CD8-positive, alpha-beta memory T cell (primary cell): ENCODE measurements around the gene ABCB6. TPM values are rescaled to one million over a fixed set of nuclear protein-coding genes. Genes with fewer than 3 reads are reported as not detected.

Experiments
- CTCF ChIA-PET: fragments of 350-600 bp; sonication (Branson Sonifier 250); formaldehyde crosslinking; loops from one replicate; lab custom pipeline; 2021; ENCODE audit warnings: antibody characterized with exemption; lab: Charles Lee
- POLR2A ChIA-PET: fragments of 350-600 bp; sonication (Branson Sonifier 250); formaldehyde crosslinking; loops from one replicate; lab custom pipeline; 2021; ENCODE audit warnings: antibody characterized with exemption; lab: Charles Lee
- DNase-seq, 5 donors: peaks; one replicate each; pipeline versions ENCODE4 v3.0.0 to v3.0.0-alpha.2; 2020 to 2022; ENCODE audit warnings: mixed read lengths in 1 of 5
- H3K27ac ChIP-seq: one replicate; pipeline ENCODE4 v1.7.0; 2013; ENCODE audit warnings: low read depth, mild to moderate bottlenecking, low read length, moderate library complexity
- H3K27me3 ChIP-seq: 2 replicates; pipeline ENCODE4 v1.7.0; 2013; ENCODE audit warnings: low read length, mild to moderate bottlenecking; ENCODE audit not compliant: insufficient read depth, poor library complexity, severe bottlenecking
- H3K36me3 ChIP-seq: 2 replicates; pipeline ENCODE4 v1.7.0; 2013; ENCODE audit warnings: mild to moderate bottlenecking, low read length, moderate library complexity; ENCODE audit not compliant: insufficient read depth
- H3K4me1 ChIP-seq: 2 replicates; pipeline ENCODE4 v1.7.0; 2013; ENCODE audit warnings: mild to moderate bottlenecking, low read length, moderate library complexity; ENCODE audit not compliant: insufficient read depth
- H3K4me3 ChIP-seq: 2 replicates; pipeline ENCODE4 v1.7.0; 2013; ENCODE audit warnings: mild to moderate bottlenecking, low read length
- H3K9me3 ChIP-seq: 2 replicates; pipeline ENCODE4 v1.7.0; 2013; ENCODE audit warnings: mild to moderate bottlenecking, low read length
- H3K27ac Mint-ChIP-seq, 8 donors: one replicate each; pipeline ENCODE4 v1.8.0; 2020 to 2021; ENCODE audit warnings: mixed read lengths in 8 of 8, mild to moderate bottlenecking in 6 of 8, inconsistent platforms in 3 of 8, moderate library complexity in 3 of 8
- H3K27me3 Mint-ChIP-seq, 2 donors: one replicate each; pipeline ENCODE4 v1.8.0; 2020 to 2021; ENCODE audit warnings: mixed read lengths in 2 of 2, mild to moderate bottlenecking in 1 of 2, moderate library complexity in 1 of 2
- H3K36me3 Mint-ChIP-seq, 3 donors: one replicate each; pipeline ENCODE4 v1.8.0; 2020 to 2021; ENCODE audit warnings: mixed read lengths in 3 of 3, inconsistent platforms in 1 of 3, mild to moderate bottlenecking in 1 of 3
- H3K4me1 Mint-ChIP-seq, 3 donors: one replicate each; pipeline ENCODE4 v1.8.0; 2020 to 2021; ENCODE audit warnings: mixed read lengths in 3 of 3, inconsistent platforms in 1 of 3, mild to moderate bottlenecking in 1 of 3
- H3K4me3 Mint-ChIP-seq, 7 donors: one replicate each; pipeline ENCODE4 v1.8.0; 2020 to 2021; ENCODE audit warnings: mixed read lengths in 7 of 7, mild to moderate bottlenecking in 6 of 7, moderate library complexity in 4 of 7, inconsistent platforms in 2 of 7
- H3K9me3 Mint-ChIP-seq, 5 donors: one replicate each; pipeline ENCODE4 v1.8.0; 2020 to 2022; ENCODE audit warnings: mixed read lengths in 5 of 5, mild to moderate bottlenecking in 3 of 5, moderate library complexity in 2 of 5, inconsistent platforms in 1 of 5
- polyA plus RNA-seq: library from polyadenylated mRNA; unstranded; fragments of 300-500 nt; fragmentation: Illumina TruSeq; gene quantifications from one replicate; pipeline ENCODE4 v1.2.3, GENCODE V29; 2021
- total RNA-seq, 2 experiments: library from RNA; stranded (reverse); gene quantifications; one replicate each; pipeline ENCODE4 v1.2.3, GENCODE V29; 2021

Gene ABCB6
- total and polyA plus RNA-seq, 3 experiments from 2014 or later, result 2.1 to 22.8 (median 22.1) TPM

DNA sequence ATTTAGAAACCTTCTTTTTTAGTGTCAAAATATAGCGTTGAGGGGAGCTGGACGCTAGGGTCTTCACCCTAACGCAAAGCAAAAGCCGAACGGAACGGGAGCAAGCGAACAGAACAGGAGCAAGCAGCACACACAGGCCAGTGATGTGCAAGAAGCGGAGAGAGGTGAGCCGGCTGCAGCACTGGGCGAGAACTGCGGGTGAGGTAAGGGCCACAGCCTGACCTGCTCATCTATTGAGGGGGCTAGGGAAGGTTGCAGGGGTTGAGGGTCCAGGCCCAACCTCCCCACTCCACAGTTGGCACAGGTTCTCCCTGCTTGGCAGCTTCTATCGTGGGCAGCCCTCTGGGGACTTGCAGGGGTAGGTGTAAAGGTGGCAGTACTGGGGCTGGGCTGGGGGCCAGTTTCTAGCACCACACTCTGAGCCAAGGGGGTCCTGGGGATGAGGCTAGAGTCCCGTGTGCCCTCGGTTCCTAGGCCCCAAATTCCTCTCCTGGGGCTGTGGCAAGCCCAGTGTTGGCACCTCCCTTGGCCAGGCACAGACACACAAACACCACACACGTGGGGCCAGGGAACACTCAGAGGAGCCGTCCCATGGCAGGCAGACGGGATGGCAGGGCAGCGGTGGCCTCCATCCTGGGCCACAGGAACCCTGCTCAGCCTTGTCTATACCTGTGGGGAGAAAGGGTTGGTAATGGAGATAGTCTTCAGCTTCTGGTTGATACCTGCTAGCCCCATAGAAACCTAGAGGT is 1.2 kb upstream of the ABCB6 start:
- Mint-ChIP-seq H3K4me3 (peak overlapping the region in 3 of 7 donors; percentile 28 to 54 (median 29)), H3K36me3 (peaks cover 7 to 52% (median 12%) of the 10 kb centered on the region in 3 donors), H3K9me3 (no peaks in the 10 kb centered on the region), H3K27ac (peak overlapping the region in 5 of 8 donors; percentile 3 to 88 (median 45)), H3K27me3 (peaks cover 0 to 2% of the 10 kb centered on the region in 2 donors), H3K4me1 (peaks cover 18 to 29% (median 18%) of the 10 kb centered on the region in 3 donors)
- H3K9me3 ChIP-seq, result no peaks in the 10 kb centered on the region
- H3K4me1 ChIP-seq, result peaks cover 18% of the 10 kb centered on the region
- H3K4me3 ChIP-seq, result no peak overlapping the region
- no peak for DNase-seq
- no peaks in the 10 kb centered on the region for H3K27me3 ChIP-seq
- POLR2A ChIA-PET, result interaction anchor here (0.9 to 2.7 kb wide), 4 partner anchors 9 to 75 kb away, joined by 4 to 24 read pairs (median 8); partner anchors contain the start of genes ANKZF1, ATG9A, TUBA4A and TUBA4B
- no peak overlapping the region for H3K27ac ChIP-seq
- CTCF ChIA-PET, result interaction anchor here (0.7 to 2.9 kb wide), 5 partner anchors 9 to 75 kb away, joined by 3 to 14 read pairs (median 5); partner anchors contain the start of genes SLC23A3, TUBA4A and TUBA4B
- H3K36me3 ChIP-seq, result peaks cover 45% of the 10 kb centered on the region

- H3K27me3 ChIP-seq, result no peaks in the 10 kb centered on the region
- peak overlapping the region; percentile 66 to 91 (median 83) for H3K4me3 Mint-ChIP-seq
- peaks cover 18% of the 10 kb centered on the region for H3K4me1 ChIP-seq
- no peaks in the 10 kb centered on the region for H3K9me3 ChIP-seq
- H3K4me1 Mint-ChIP-seq, result peaks cover 18 to 26% (median 18%) of the 10 kb centered on the region in 3 donors
- H3K27ac ChIP-seq, result peak overlapping the region; percentile 68
- peaks cover 0 to 2% of the 10 kb centered on the region in 2 donors for H3K27me3 Mint-ChIP-seq
- peaks cover 28% of the 10 kb centered on the region for H3K36me3 ChIP-seq
- H3K4me3 ChIP-seq, result peak overlapping the region; percentile 72
- H3K9me3 Mint-ChIP-seq, result no peaks in the 10 kb centered on the region
- ChIA-PET POLR2A (interaction anchor here (0.6 to 2.7 kb wide), 11 partner anchors 10 to 61 kb away, joined by 3 to 24 read pairs (median 5); partner anchors contain the start of genes ANKZF1, ATG9A, CNPPD1 and DNAJB2), CTCF (interaction anchor here (0.7 to 9.0 kb wide), 10 partner anchors 11 to 76 kb away, joined by 3 to 68 read pairs (median 5); partner anchors contain the start of genes ANKZF1, ATG9A, GLB1L and NHEJ1)
- peaks cover 4 to 40% (median 10%) of the 10 kb centered on the region in 3 donors for H3K36me3 Mint-ChIP-seq
- peak in 2 of 5 donors; percentile 6 to 7 for DNase-seq
- peak overlapping the region; percentile 36 to 85 (median 78) for H3K27ac Mint-ChIP-seq
These were observed 484 bp downstream of the ABCB6 start for GRCh38 chr2:219218217-219218731.

DNA sequence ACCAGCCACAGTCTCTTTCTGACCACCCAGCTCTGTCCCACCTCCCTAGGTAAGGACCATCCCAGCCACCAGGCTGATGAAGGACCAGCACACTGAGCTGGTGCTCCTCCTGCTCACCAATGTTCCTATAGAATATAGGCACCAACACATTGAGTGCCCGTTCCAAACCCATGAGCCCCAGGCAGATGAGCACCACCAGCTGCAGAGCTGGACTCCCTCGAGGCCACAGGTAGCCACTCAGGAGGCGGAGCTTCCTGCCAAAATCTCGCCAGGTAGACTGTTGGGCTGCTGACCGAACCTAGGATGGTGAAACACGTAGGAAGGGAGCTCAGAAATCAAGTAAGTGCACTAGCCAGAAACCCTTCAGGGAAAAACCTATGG is 2.2 kb downstream of the ABCB6 start:
- no peak for DNase-seq
- H3K4me3 ChIP-seq, result no peak overlapping the region
- POLR2A ChIA-PET, result interaction anchor here (1.3 kb wide), 1 partner anchor 40 kb away, joined by 4 read pairs; the partner anchor contains the start of gene CNPPD1

GRCh38 chr2:219215871-219216534 is 2.8 kb downstream of the ABCB6 start:
- ChIA-PET CTCF (interaction anchor here (0.6 to 9.0 kb wide), 12 partner anchors 33 to 79 kb away, joined by 3 to 68 read pairs (median 4); partner anchors contain the start of genes NHEJ1, SLC23A3 and TUBA4B), POLR2A (interaction anchor here (0.9 to 1.3 kb wide), 2 partner anchors 39 to 79 kb away, joined by 3 to 4 read pairs; partner anchors contain the start of gene CNPPD1)
- peaks cover 0 to 2% of the 10 kb centered on the region in 2 donors for H3K27me3 Mint-ChIP-seq
- H3K27ac Mint-ChIP-seq, result peak overlapping the region in 2 of 8 donors; percentile 70 to 72
- H3K4me1 Mint-ChIP-seq, result peaks cover 22 to 32% (median 24%) of the 10 kb centered on the region in 3 donors
- no peak for DNase-seq
- Histone ChIP-seq H3K4me3 (no peak overlapping the region), H3K9me3 (no peaks in the 10 kb centered on the region), H3K4me1 (peaks cover 22% of the 10 kb centered on the region), H3K27ac (no peak overlapping the region), H3K36me3 (peaks cover 8% of the 10 kb centered on the region), H3K27me3 (no peaks in the 10 kb centered on the region)
- H3K4me3 Mint-ChIP-seq, result peak overlapping the region in 1 of 7 donors; percentile 51
- peaks cover 0 to 19% (median 5%) of the 10 kb centered on the region in 3 donors for H3K36me3 Mint-ChIP-seq
- H3K9me3 Mint-ChIP-seq, result no peaks in the 10 kb centered on the region

More for the DNA sequence above, 2.2 kb downstream of the ABCB6 start:
- Histone ChIP-seq H3K36me3 (peaks cover 13% of the 10 kb centered on the region), H3K27me3 (no peaks in the 10 kb centered on the region), H3K4me1 (peaks cover 18% of the 10 kb centered on the region), H3K9me3 (no peaks in the 10 kb centered on the region), H3K27ac (no peak overlapping the region)
- Mint-ChIP-seq H3K36me3 (peaks cover 2 to 24% (median 9%) of the 10 kb centered on the region in 3 donors), H3K9me3 (no peaks in the 10 kb centered on the region), H3K4me3 (peak overlapping the region in 5 of 7 donors; percentile 22 to 54 (median 51)), H3K4me1 (peaks cover 17 to 27% (median 19%) of the 10 kb centered on the region in 3 donors), H3K27me3 (peaks cover 0 to 2% of the 10 kb centered on the region in 2 donors), H3K27ac (peak overlapping the region in 2 of 8 donors; percentile 72 to 83)
- CTCF ChIA-PET, result interaction anchor here (0.6 to 9.0 kb wide), 12 partner anchors 12 to 84 kb away, joined by 3 to 68 read pairs (median 3); partner anchors contain the start of genes DNAJB2, NHEJ1 and SLC23A3

DNA sequence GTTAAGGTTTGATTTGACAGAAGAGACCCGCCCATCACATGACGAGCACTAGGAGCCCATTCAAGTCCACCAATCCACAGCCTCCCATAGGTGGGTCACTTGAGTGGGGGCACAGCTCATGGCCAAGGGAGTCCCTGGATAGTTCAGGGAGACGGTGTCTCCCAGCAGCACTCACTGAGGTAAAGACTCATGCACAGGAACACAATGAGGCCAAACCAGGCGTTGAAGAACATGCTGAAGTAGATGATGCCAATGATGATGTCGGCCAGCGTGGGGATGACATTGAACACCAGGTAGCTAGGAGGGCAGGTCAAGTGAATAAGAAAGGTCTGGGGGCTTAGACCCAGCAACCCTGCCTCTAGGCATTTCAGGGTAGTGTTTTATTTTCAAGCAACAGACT is 4.0 kb downstream of the ABCB6 start:
- Mint-ChIP-seq H3K4me1 (peaks cover 26 to 43% (median 33%) of the 10 kb centered on the region in 3 donors), H3K4me3 (peak overlapping the region in 1 of 7 donors; percentile 56), H3K27ac (peak overlapping the region in 1 of 8 donors; percentile 80), H3K36me3 (peaks cover 0 to 9% (median 5%) of the 10 kb centered on the region in 3 donors), H3K27me3 (peaks cover 0 to 2% of the 10 kb centered on the region in 2 donors), H3K9me3 (no peaks in the 10 kb centered on the region)
- Histone ChIP-seq H3K27me3 (no peaks in the 10 kb centered on the region), H3K9me3 (no peaks in the 10 kb centered on the region), H3K36me3 (no peaks in the 10 kb centered on the region), H3K4me3 (no peak overlapping the region), H3K4me1 (peaks cover 26% of the 10 kb centered on the region), H3K27ac (no peak overlapping the region)
- CTCF ChIA-PET, result interaction anchor here (1.0 to 9.0 kb wide), 6 partner anchors 10 to 80 kb away, joined by 3 to 68 read pairs (median 14); partner anchors contain the start of genes NHEJ1 and SLC23A3
- POLR2A ChIA-PET, result interaction anchor here (0.5 to 0.6 kb wide), 2 partner anchors 44 to 77 kb away, joined by 3 to 5 read pairs; no protein-coding TSS in a partner anchor
- no peak for DNase-seq

DNA sequence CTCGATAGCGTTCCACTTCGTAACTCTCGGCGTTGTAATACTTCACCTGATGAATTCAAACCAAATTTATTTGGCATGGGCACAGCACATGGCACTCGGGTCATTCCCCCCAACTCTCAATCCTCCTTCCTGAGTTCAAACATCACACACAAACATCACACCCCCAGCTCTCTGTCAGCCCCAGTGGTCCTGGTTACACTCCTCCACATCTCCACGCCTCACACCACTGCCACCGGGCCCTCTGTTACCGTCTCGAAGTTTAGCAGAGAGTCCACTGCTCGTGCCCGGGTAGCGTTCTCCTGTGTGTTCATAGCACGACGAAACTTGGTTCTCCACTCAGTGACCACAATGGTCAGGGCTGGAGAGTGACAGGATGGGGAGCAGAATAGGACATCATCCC is 4.6 kb downstream of the ABCB6 start:
- peaks cover 3% of the 10 kb centered on the region for H3K36me3 ChIP-seq
- Mint-ChIP-seq H3K36me3 (peaks cover 0 to 10% (median 5%) of the 10 kb centered on the region in 3 donors), H3K27me3 (peaks cover 0 to 2% of the 10 kb centered on the region in 2 donors), H3K4me3 (no peak overlapping the region), H3K4me1 (peaks cover 25 to 43% (median 33%) of the 10 kb centered on the region in 3 donors), H3K27ac (peak overlapping the region in 1 of 8 donors; percentile 80), H3K9me3 (no peaks in the 10 kb centered on the region)
- H3K27me3 ChIP-seq, result no peaks in the 10 kb centered on the region
- CTCF ChIA-PET, result interaction anchor here (1.0 to 9.0 kb wide), 5 partner anchors 9 to 81 kb away, joined by 3 to 68 read pairs (median 22); partner anchors contain the start of genes NHEJ1 and SLC23A3
- no peak for DNase-seq
- H3K4me3 ChIP-seq, result no peak overlapping the region
- peaks cover 21% of the 10 kb centered on the region for H3K4me1 ChIP-seq
- no peaks in the 10 kb centered on the region for H3K9me3 ChIP-seq
- POLR2A ChIA-PET, result no interaction called here
- no peak overlapping the region for H3K27ac ChIP-seq
